Calu3 (cell line): Measurements from ENCODE around the gene SF3A1. TPM values are rescaled to one million over a fixed set of nuclear protein-coding genes. Genes with fewer than 3 reads are reported as not detected.

Source experiments
- BruUV-seq: library from RNA; stranded (reverse); fragments of 400-500 nt; replicated peaks from 2 replicates; lab custom pipeline; 2021; lab: Mats Ljungman, UMichigan
- CTCF ChIA-PET: fragments of 300-600 bp; sonication (Branson Sonifier 250); formaldehyde crosslinking; loops from one replicate; lab custom pipeline; 2022; ENCODE audit warnings: antibody characterized with exemption; lab: Charles Lee
- DNase-seq: peaks from one replicate; pipeline ENCODE4 v3.0.0; 2022
- H3K27ac Mint-ChIP-seq: one replicate; pipeline ENCODE4 v1.8.0; 2022; ENCODE audit warnings: mixed read lengths; ENCODE audit not compliant: unreplicated experiment
- H3K27me3 Mint-ChIP-seq: one replicate; pipeline ENCODE4 v1.8.0; 2022; ENCODE audit warnings: mixed read lengths; ENCODE audit not compliant: unreplicated experiment
- H3K36me3 Mint-ChIP-seq: one replicate; pipeline ENCODE4 v1.8.0; 2022; ENCODE audit warnings: mild to moderate bottlenecking, moderate library complexity, mixed read lengths; ENCODE audit not compliant: insufficient read depth, unreplicated experiment
- H3K4me1 Mint-ChIP-seq: one replicate; pipeline ENCODE4 v1.8.0; 2022; ENCODE audit warnings: mild to moderate bottlenecking, low read depth, mixed read lengths; ENCODE audit not compliant: unreplicated experiment
- H3K4me3 Mint-ChIP-seq: one replicate; pipeline ENCODE4 v1.8.0; 2022; ENCODE audit warnings: mild to moderate bottlenecking, low read depth, moderate library complexity, mixed read lengths; ENCODE audit not compliant: unreplicated experiment
- H3K9me3 Mint-ChIP-seq: one replicate; pipeline ENCODE4 v1.8.0; 2022; ENCODE audit warnings: low read depth, mixed read lengths; ENCODE audit not compliant: unreplicated experiment
- intact Hi-C: fragments of 100-400 bp; cut with micrococcal nuclease; formaldehyde crosslinking; loops from one replicate; pipeline ENCODE4 v1.10.0; 2022; ENCODE audit not compliant: unreplicated experiment
- total RNA-seq: library from RNA; stranded (reverse); gene quantifications from 2 replicates; pipeline ENCODE4 v1.2.3, GENCODE V29; 2022
- TF ChIP-seq, protein P1 (sequence below): fragments of 200-600 bp; IDR thresholded peaks from one replicate; pipeline ENCODE4 v1.8.0; 2022; ENCODE audit warnings: antibody characterized with exemption; ENCODE audit not compliant: unreplicated experiment

The SF3A1 gene
- total RNA-seq, 1 experiment from 2014 or later: 197 TPM

DNA sequence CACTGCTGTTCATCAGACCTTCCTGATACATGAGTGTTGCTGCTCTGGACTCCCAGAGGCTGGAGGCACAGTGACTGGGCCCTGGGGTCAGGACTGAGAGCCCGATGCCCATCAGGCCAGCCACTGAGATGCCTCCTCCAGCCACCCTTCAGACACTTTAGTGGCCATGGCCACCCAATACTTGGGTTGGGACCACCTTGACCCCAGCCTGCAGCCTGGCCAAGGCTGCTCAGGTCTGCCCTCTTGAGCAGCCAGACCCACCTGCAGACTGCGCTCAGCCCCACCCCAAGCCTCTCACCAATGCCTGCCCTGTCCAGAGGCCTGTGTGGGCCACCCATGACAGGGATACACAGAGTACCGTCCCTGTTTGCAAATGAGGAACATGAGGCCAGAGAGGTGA is 26.4 kb upstream of the SF3A1 start:
- Mint-ChIP-seq H3K27me3 (no peaks in the 10 kb centered on the region), H3K4me3 (no peak overlapping the region), H3K36me3 (peaks cover 39% of the 10 kb centered on the region), H3K9me3 (no peaks in the 10 kb centered on the region), H3K27ac (no peak overlapping the region), H3K4me1 (peaks cover 9% of the 10 kb centered on the region)
- intact Hi-C loops: no loop called here
- CTCF ChIA-PET: no interaction called here
- no TSS peak for BruUV-seq
- DNase-seq: no peak
- TF ChIP-seq, protein P1, sequence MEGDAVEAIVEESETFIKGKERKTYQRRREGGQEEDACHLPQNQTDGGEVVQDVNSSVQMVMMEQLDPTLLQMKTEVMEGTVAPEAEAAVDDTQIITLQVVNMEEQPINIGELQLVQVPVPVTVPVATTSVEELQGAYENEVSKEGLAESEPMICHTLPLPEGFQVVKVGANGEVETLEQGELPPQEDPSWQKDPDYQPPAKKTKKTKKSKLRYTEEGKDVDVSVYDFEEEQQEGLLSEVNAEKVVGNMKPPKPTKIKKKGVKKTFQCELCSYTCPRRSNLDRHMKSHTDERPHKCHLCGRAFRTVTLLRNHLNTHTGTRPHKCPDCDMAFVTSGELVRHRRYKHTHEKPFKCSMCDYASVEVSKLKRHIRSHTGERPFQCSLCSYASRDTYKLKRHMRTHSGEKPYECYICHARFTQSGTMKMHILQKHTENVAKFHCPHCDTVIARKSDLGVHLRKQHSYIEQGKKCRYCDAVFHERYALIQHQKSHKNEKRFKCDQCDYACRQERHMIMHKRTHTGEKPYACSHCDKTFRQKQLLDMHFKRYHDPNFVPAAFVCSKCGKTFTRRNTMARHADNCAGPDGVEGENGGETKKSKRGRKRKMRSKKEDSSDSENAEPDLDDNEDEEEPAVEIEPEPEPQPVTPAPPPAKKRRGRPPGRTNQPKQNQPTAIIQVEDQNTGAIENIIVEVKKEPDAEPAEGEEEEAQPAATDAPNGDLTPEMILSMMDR: no peak

DNA sequence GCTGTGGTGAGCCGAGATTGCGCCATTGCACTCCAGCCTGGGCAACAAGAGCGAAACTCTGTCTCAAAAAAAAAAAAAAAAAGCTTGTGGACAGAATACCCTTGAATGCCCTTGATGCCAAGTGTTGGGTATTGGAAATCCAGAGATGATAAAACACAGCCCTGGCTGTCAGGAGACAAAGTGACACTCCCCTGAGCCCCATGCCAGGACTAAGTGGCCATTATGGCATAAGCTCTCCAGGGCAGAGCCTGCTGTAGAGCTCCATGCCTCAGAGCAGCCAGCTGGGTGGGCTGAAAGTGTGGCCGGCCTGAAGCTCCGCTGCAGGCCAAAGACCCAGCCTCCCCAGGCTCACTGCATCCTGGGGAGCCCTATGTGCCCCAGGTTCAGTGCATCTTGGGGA is 25.6 kb upstream of the SF3A1 start:
- no peak overlapping the region for H3K27ac Mint-ChIP-seq
- no peak for DNase-seq
- BruUV-seq: no TSS peak
- intact Hi-C loops: no loop called here
- H3K36me3 Mint-ChIP-seq: peaks cover 35% of the 10 kb centered on the region
- no peaks in the 10 kb centered on the region for H3K27me3 Mint-ChIP-seq
- TF ChIP-seq, protein P1: no peak
- H3K4me1 Mint-ChIP-seq: peaks cover 9% of the 10 kb centered on the region
- CTCF ChIA-PET: interaction anchor here (0.7 kb wide), 1 partner anchor 55 kb away, joined by 3 read pairs; the partner anchor contains the start of gene TBC1D10A
- no peaks in the 10 kb centered on the region for H3K9me3 Mint-ChIP-seq
- no peak overlapping the region for H3K4me3 Mint-ChIP-seq

DNA sequence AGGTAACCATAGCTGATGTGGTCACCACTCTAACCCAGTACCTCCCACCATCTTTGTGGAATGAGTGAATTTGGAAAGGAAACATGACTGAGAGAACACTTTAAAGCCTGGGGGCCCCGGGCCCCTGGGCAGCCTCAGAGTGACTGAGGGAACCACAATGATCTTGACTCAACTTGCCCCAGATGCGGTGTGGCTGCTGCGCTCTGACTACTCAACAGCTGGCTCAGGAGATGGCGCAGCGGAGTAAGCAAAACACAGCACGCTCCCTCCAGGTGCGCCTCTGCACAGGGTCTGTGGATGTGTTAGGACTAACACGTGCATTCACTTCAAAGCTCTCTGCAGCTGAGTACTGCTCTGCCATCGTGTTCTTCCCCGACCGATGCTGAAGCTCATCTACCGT is 24.6 kb upstream of the SF3A1 start:
- Mint-ChIP-seq H3K27me3 (no peaks in the 10 kb centered on the region), H3K27ac (no peak overlapping the region), H3K4me1 (peaks cover 4% of the 10 kb centered on the region), H3K9me3 (no peaks in the 10 kb centered on the region), H3K36me3 (peaks cover 35% of the 10 kb centered on the region), H3K4me3 (no peak overlapping the region)
- CTCF ChIA-PET: no interaction called here
- no peak for DNase-seq
- TF ChIP-seq, protein P1: no peak
- BruUV-seq: no TSS peak
- intact Hi-C loops: no loop called here

DNA sequence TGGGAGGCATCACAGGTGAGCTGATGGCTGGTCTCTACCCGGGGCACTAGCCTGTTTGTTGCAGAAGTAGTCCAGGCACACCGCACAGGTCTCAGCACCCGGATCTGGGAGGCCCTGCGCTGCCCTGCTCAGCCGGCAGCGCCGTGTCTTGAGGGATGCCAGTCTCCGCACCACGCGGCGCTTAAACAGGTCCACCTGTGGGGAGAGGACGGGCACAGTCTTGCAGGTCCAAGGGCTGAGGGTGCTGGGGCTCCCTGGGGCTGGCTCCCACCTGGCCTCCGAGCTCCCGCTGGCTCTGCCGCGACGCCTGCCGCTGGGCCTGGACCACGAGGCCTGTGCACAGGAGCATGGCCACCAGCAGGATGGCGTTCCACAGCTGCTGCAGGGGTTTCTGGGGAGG is 23.3 kb upstream of the SF3A1 start:
- TF ChIP-seq, protein P1: no peak
- Mint-ChIP-seq H3K9me3 (no peaks in the 10 kb centered on the region), H3K36me3 (peaks cover 32% of the 10 kb centered on the region), H3K27me3 (no peaks in the 10 kb centered on the region), H3K27ac (no peak overlapping the region), H3K4me3 (no peak overlapping the region), H3K4me1 (no peaks in the 10 kb centered on the region)
- intact Hi-C loops: no loop called here
- BruUV-seq: no TSS peak
- CTCF ChIA-PET: no interaction called here
- no peak for DNase-seq
